Measurements from ENCODE around the gene RPL32.
"Not testable (repeated sequence)": the region's sequence is repeated elsewhere in the genome, so short reads cannot be mapped to it uniquely, and the experiment has no call there.

Gene RPL32

GRCh38 chr3:12868039-12869034 lies 27.0 kb upstream of the RPL32 start:
- in situ Hi-C loops (cut with HindIII; ENCODE audit: low sequenced_read_pairs) = no loop called here

- in situ Hi-C loops (cut with HindIII; ENCODE audit: low sequenced_read_pairs) = no loop called here
Observed at GRCh38 chr3:12866836-12867235, 25.5 kb upstream of the RPL32 start.

- in situ Hi-C loops (cut with HindIII; ENCODE audit: low sequenced_read_pairs) = no loop called here
Observed at GRCh38 chr3:12865271-12865670, 23.9 kb upstream of the RPL32 start.

GRCh38 chr3:12862387-12862786 lies 21.0 kb upstream of the RPL32 start:
- in situ Hi-C loops (cut with HindIII; ENCODE audit: low sequenced_read_pairs) = no loop called here

DNA sequence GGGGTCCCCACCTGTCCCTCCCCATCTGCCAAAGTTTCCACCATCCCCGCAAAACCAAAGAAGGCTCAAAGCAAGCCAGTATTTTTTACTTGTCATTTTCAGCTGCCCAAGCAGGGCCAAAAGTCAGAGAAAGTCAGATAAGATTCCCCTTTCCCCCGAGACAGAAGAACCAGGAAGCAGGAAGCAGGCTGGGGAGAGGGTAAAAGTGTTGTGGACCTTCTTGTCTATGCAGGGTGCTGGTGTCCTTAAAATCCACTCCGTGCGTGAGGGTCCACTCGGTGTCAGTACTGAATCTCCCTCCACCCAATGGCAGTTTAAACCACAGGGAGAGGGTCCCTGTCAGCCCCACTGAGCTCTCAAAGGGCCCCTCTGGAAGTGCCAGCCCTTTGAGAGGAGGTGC lies 20.2 kb upstream of the RPL32 start:
- in situ Hi-C loops (cut with HindIII; ENCODE audit: low sequenced_read_pairs) = no loop called here

- in situ Hi-C loops (cut with HindIII; ENCODE audit: low sequenced_read_pairs) = no loop called here
Observed at GRCh38 chr3:12859840-12860239, 18.5 kb upstream of the RPL32 start.

DNA sequence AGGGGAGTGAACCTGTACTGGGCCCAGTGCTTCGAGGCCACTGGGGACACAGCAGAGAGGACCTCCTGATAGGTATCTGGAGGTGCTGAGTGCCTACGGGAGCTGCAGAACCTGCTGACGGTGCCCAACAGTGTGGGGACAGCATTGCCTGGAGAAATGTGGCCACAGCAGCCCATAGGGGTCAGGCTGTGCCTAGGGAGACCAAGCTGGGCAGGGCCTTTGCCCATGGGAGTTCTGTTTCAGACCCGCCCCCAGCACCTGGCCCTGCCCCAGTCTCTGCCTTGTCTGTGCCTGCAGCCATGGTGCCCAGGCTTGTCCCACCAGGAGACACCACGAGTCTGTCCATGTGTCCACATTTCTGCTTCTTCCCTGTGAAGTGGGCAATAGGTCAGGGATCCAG lies 15.3 kb upstream of the RPL32 start:
- in situ Hi-C loops (cut with HindIII; ENCODE audit: low sequenced_read_pairs) = no loop called here

- in situ Hi-C loops (cut with HindIII; ENCODE audit: low sequenced_read_pairs) = no loop called here
Observed at GRCh38 chr3:12854565-12854964, 13.2 kb upstream of the RPL32 start.

GRCh38 chr3:12853847-12854246 lies 12.5 kb upstream of the RPL32 start:
- in situ Hi-C loops (cut with HindIII; ENCODE audit: low sequenced_read_pairs) = not testable (repeated sequence)

DNA sequence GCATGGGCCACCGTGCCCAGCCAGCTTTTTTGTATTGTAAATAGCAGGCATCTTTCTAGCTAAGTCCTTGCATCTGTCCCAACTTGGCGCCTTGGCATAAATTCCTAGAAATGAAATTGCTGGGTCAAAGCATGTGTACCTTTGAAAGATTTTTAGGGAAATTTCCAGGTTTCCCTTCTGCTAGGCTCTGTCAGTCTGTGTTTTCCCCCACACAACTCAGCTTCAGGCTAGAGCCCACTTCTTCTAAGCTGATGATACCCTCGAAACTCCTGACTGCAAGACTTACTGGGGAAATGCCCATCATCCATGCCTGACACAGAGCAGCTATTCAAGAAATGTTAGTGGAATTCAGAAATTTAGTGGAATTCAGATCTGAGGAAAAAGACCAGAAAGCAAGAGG lies 10.8 kb upstream of the RPL32 start:
- in situ Hi-C loops (cut with HindIII; ENCODE audit: low sequenced_read_pairs) = no loop called here

DNA sequence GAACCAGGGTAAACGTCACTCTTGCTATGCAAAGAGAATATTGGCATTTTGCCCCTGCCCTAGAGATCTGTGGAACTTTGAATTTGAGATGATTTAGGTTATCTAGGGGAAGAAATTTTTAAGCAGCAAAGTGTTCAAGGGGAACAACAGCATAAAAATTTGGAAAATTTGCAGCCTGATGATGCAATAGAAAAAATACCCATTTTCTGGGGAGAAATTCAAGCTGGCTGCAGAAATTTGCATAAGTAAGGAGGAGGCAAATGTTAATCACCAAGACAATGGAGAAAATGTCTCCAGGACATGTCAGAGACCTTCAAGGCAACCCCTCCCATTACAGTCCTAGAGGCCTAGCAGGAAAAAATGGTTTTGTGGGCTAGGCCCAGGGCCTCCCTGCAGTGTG lies 4.4 kb upstream of the RPL32 start:
- in situ Hi-C loops (cut with HindIII; ENCODE audit: low sequenced_read_pairs) = no loop called here

- in situ Hi-C loops (cut with HindIII; ENCODE audit: low sequenced_read_pairs) = no loop called here
Observed at GRCh38 chr3:12842469-12842868, 1.1 kb upstream of the RPL32 start.

- in situ Hi-C loops (cut with HindIII; ENCODE audit: low sequenced_read_pairs) = no loop called here
Observed at GRCh38 chr3:12841970-12842328, 584 bp upstream of the RPL32 start.

GRCh38 chr3:12840591-12841148 lies 695 bp downstream of the RPL32 start:
- in situ Hi-C loops (cut with HindIII; ENCODE audit: low sequenced_read_pairs) = no loop called here

- in situ Hi-C loops (cut with HindIII; ENCODE audit: low sequenced_read_pairs) = not testable (repeated sequence)
Observed at GRCh38 chr3:12840148-12840547, 1.2 kb downstream of the RPL32 start.

- in situ Hi-C loops (cut with HindIII; ENCODE audit: low sequenced_read_pairs) = no loop called here
Observed at GRCh38 chr3:12839156-12839946, 2.0 kb downstream of the RPL32 start.

- in situ Hi-C loops (cut with HindIII; ENCODE audit: low sequenced_read_pairs) = no loop called here
Observed at GRCh38 chr3:12838179-12838965, 3.0 kb downstream of the RPL32 start.

- in situ Hi-C loops (cut with HindIII; ENCODE audit: low sequenced_read_pairs) = no loop called here
Observed at GRCh38 chr3:12837295-12837986, 3.9 kb downstream of the RPL32 start.

GRCh38 chr3:12835052-12835665 lies 6.2 kb downstream of the RPL32 start:
- in situ Hi-C loops (cut with HindIII; ENCODE audit: low sequenced_read_pairs) = no loop called here
